Left colon (tissue), 2 donors: ENCODE results near the gene NCL. TPM values are rescaled to one million over a fixed set of nuclear protein-coding genes. Genes with fewer than 3 reads are reported as not detected.
"Not testable (repeated sequence)": the region's sequence is repeated elsewhere in the genome, so short reads cannot be mapped to it uniquely, and the experiment has no call there.

ENCODE experiments used
- ATAC-seq: fragments of 200-7000 bp; cut with Tn5 transposase; one replicate; pipeline ENCODE4 v1.9.1; 2020; ENCODE audit warnings: mild to moderate bottlenecking, moderate library complexity
- DNase-seq, 2 donors: peaks; one replicate each; pipeline ENCODE4 v3.0.0-alpha.2; 2020
- intact Hi-C, 2 donors: fragments of 100-400 bp; cut with DNase I in 1 of 2; cut with micrococcal nuclease in 1 of 2; formaldehyde crosslinking; loops; one replicate each; pipeline versions ENCODE4 v1.11.2 to v1.14.0; 2022; cut with DNase I, micrococcal nuclease
- total RNA-seq, 2 donors: library from RNA; stranded (reverse); fragmentation: NEBNext Ultra II Directional; extraction: Animal tissue kit (Norgen Biotek cat#: 25700); gene quantifications; one replicate each; pipeline ENCODE4 v1.2.1, GENCODE V29; 2021
- donor health status: DM: no; HTN: no; CAD: no.
- donor health status: DM: yes; HTN: yes; CAD: no.

The NCL gene
- total RNA-seq, 2 donors from 2014 or later, result 229 to 335 TPM

DNA sequence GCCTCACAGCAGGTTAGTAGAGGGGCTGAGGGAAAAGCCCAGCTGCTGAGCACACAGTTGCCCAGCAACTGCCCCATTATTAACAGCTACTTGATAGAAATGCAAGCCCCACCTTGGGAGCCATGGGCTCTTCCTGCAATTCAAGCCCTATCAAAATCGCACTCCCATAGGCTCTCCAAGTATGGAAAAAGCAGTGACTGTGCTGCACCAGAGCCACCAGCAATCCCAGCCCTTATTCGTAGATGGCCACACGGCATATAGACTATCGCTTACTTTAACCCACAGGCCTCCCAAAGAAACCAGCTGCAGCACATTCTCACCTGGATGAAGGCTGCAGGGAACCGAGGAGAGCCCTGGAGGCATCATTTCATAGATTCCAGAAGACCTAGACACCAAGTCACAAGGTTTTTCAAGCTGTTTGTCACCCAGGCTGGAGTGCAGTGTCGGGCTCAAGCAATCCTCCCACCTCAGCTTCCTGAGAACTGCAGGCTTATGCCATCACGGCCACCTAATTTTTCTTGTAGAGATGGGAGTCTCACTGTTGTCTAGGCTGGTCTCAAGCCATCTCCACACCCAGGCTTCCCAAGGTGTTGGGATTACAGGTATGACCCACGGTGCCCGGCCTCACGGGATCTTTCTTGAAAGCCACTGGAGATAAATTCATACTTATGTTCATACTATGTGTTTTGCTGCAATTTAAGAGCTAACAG lies 11.3 kb downstream of the NCL start:
- DNase-seq, result no peak
- peak; percentile 25 for ATAC-seq
- intact Hi-C loops, result no loop called here

- ATAC-seq (no peak), DNase-seq (no peak)
- intact Hi-C loops, result no loop called here
Measured at GRCh38 chr2:231450548-231450989, 13.7 kb downstream of the NCL start.

- intact Hi-C loops, result no loop called here
- DNase-seq (no peak), ATAC-seq (no peak)
Measured at GRCh38 chr2:231449503-231450054, 14.7 kb downstream of the NCL start.

GRCh38 chr2:231436957-231437356 lies 27.3 kb downstream of the NCL start:
- intact Hi-C loops, result no loop called here
- ATAC-seq, result no peak
- DNase-seq, result no peak

DNA sequence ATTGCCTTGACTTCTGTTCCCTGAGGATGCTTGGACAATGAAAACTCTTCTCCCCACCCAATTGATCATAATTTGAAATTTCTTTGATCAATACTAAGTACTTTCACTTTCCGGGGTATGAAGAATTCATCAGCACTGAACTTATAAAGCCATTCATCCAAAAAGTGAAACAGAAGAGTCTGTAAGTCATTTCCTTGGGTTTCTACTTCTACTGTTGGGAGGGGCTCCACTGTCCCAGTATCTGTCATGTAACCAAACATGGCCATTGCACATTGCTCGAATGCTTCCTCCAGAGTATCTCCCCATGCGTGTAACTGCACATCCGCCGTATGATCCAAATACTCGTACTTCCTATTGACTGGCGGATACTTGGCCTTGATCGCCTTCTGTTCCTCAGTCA lies 30.3 kb downstream of the NCL start:
- DNase-seq (no peak), ATAC-seq (no peak)
- intact Hi-C loops, result no loop called here

DNA sequence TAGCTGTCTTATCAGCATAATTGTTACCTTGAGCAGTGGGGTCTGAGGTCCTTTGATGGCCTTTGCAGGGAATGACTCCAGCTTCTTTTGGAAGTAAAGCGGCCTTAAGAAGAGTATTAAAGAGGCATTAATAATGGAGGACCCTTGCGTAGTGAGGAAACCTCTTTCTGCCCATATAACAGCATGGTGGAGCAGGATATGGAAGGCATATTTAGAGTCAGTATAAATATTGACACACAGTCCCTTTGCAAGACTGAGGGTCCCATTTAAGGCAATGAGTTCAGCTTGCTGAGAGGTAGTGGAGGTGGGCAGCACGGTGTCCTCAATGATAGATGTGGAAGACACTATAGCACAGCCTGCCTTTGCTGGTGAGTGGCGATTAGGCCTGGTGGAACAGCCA lies 32.7 kb downstream of the NCL start:
- intact Hi-C loops, result no loop called here
- DNase-seq, result no peak
- ATAC-seq, result no peak

- DNase-seq, ATAC-seq, intact Hi-C loops: not testable (repeated sequence)
Measured at GRCh38 chr2:231430437-231430836, 33.8 kb downstream of the NCL start.

DNA sequence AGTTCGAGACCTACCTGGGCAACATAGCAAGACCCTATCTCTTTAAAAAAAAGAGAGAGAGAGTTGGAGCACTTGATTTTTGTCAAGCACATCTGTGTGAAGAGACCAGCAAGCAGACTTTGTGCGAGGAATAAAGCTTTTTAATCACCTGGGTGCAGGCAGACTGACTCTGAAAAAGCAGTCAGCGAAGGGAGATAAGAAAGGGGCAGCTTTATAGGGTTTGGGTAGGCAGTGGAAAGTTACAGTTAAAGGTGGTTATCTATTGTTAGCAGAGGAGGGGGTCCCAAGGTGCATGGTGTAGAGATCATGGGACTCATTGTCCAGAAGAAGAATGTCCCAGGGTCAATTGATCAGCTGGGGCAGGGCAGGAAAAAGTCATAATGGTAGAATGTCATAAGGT lies 34.4 kb downstream of the NCL start:
- intact Hi-C loops, result no loop called here
- ATAC-seq, result no peak
- no peak for DNase-seq

- ATAC-seq, result no peak
- intact Hi-C loops, result no loop called here
- DNase-seq, result no peak
Measured at GRCh38 chr2:231429152-231429551, 35.1 kb downstream of the NCL start.

- intact Hi-C loops, result no loop called here
- DNase-seq (no peak), ATAC-seq (no peak)
Measured at GRCh38 chr2:231427116-231427515, 37.2 kb downstream of the NCL start.

- ATAC-seq, result peak; percentile 28
- intact Hi-C loops, result no loop called here
- DNase-seq, result no peak
Measured at GRCh38 chr2:231425811-231426703, 38.2 kb downstream of the NCL start.

GRCh38 chr2:231425291-231425810 lies 38.9 kb downstream of the NCL start:
- intact Hi-C loops, result no loop called here
- ATAC-seq, result no peak

DNA sequence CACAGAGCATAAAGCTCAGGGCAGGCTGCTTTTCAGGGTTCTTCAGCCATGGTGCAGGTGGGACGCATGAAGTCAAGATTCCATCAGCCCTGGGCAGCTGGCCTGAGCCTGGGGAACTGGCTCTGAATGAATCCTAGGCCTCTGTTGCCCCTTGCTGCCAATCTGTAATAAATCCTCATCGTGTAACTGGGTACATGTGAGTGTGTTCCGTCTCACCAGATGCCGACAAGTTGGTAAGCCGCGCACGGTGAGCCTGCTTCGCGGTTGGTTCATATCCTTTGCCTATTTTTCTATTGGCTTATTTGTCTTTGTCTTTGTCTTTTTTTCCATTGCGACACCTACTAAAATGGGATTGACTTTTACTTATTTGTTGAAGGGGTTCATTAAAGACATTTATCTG lies 41.1 kb downstream of the NCL start:
- no peak for DNase-seq
- intact Hi-C loops, result no loop called here
- ATAC-seq, result no peak

More at GRCh38 chr2:231425291-231425810, 38.9 kb downstream of the NCL start:
- no peak for DNase-seq

GRCh38 chr2:231422056-231422455 lies 42.2 kb downstream of the NCL start:
- intact Hi-C loops, result no loop called here
- ATAC-seq, result no peak

DNA sequence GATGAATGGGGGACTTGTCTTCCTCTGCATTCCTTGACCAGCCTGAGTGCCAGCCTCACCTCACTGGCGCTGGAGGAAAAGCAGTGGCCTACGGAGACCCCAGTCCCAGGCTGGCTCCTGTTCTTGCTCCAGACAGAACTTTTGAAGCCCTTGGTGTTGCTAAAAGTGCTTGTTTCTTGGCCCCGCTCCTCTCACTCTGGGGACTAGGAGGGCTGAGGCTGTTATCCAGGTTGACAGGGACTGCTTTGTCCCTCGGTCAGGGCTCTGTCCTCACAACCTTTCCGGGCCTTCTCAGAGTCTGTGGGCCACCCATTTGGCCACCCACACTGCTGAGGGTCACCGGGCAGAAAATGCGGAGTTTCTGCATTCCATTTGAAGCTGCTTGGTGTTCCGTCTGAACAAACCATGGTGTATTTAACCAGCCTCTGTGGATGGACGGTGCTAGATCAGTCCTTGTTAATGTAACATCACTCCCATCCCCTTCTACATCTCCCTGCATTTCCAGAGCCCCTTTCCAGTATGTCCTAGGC lies 43.2 kb downstream of the NCL start:
- DNase-seq (no peak), ATAC-seq (no peak)
- intact Hi-C loops, result no loop called here

More at GRCh38 chr2:231422056-231422455, 42.2 kb downstream of the NCL start:
- no peak for DNase-seq

DNA sequence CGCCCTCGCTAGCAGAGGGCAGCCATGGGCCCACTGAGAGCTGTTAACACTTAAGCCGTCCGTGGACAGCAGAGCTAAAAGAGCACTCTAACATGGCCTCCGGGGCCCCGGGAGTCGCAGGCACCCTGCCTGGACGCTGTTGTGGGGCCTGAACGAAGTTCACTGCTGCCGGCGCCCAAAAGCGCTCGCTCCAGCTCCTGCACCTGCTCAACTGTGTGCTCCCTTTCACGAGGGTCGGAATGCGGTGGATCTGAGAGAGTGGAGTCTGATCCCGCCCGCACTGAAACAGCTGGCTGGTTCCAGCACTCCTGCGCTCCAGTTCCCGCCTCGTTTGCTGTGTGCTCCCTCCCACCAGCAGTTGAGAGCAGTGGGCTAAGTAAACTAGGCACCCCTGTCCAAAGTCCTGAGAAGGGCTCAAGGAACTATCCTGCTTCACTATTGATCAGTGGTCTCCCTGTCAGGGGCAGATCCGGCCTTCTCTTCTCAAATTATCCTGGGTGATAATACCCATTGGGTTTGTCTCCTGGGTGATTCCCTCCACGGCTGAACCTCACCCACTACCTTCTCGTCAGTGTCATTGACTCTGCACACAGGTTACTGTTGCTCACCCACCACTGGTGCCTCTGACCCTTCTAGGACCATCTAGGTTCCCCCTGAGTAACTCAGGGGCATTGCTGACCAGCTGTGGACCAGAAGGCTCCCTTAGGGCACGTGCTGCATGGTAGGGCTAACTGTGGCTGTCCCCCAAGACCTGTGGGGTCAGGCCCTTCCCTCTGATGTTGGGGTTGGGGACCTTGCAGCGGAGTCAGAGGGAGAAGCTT lies 45.3 kb downstream of the NCL start:
- DNase-seq (no peak), ATAC-seq (no peak)
- intact Hi-C loops, result no loop called here

- DNase-seq, result peak in 1 of 2 donors; percentile 67
- no peak for ATAC-seq
- intact Hi-C loops, result no loop called here
Measured at GRCh38 chr2:231415029-231415428, 49.3 kb downstream of the NCL start.

DNA sequence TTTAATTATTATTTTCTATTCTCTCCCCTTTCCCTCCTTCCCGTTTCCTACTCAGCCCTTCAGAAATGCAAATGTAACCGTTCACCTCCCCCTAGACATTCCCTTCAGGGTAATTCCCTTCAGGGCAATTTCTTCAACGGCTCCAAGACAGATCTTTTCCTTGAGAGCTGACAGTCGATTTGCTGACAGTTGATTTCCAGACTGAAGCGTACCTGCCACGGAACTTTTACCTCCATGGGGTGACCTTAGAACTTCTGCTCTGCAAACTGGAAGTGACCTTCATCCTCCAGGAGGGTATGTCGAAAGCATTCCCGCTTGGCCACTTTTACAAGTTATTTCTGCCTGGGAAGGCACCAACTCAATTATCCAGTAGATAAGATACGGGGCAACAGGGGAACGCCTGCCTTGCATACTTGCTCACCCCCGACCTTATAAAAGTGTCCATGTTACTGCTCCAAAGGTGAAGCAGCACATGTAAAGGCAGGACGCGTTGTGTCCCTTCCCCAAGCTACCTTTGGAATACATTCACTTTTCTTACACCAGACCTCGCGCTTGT lies 50.3 kb downstream of the NCL start:
- intact Hi-C loops, result loop anchor here in 1 of 2 donors (5.0 kb wide), 2 partner anchors 187 to 312 kb away; no protein-coding TSS in a partner anchor
- ATAC-seq, result peak; percentile 63
- DNase-seq, result peak; percentile 34 to 76
